Spleen (tissue), 11 donors: ENCODE results near the gene ERBB2. TPM values are rescaled to one million over a fixed set of nuclear protein-coding genes. Genes with fewer than 3 reads are reported as not detected.
A peak's percentile ranks its signal among the peaks of the same experiment; 100 is the strongest.

Source experiments
- DNase-seq: peaks from one replicate; pipeline ENCODE4 v3.0.0-alpha.2; 2020
- H3K27ac ChIP-seq, 8 donors: fragments of 200-600 bp; sonication (generic) in 7 of 8; 1 replicate in 4 of 8; 2 replicates in 4 of 8; pipeline versions ENCODE4 v1.5.0 to v1.8.0; 2016 to 2021; ENCODE audit warnings: inconsistent platforms in 4 of 8, mild to moderate bottlenecking in 4 of 8, moderate library complexity in 1 of 8
- H3K27me3 ChIP-seq, 7 donors: fragments of 200-600 bp; sonication (generic) in 6 of 7; replicated peaks in 1 of 7; 1 replicate in 4 of 7; 2 replicates in 3 of 7; pipeline versions ENCODE4 v1.5.0 to v1.8.0; 2016 to 2021; ENCODE audit warnings: inconsistent platforms in 3 of 7, mild to moderate bottlenecking in 1 of 7
- H3K36me3 ChIP-seq, 6 donors: fragments of 200-600 bp; sonication (generic) in 5 of 6; 1 replicate in 4 of 6; 2 replicates in 2 of 6; pipeline versions ENCODE4 v1.5.0 to v1.8.0; 2016 to 2021; ENCODE audit warnings: inconsistent platforms in 2 of 6
- H3K4me1 ChIP-seq, 6 donors: fragments of 200-600 bp; sonication (generic) in 5 of 6; 1 replicate in 3 of 6; 2 replicates in 3 of 6; pipeline versions ENCODE4 v1.5.0 to v1.8.0; 2016 to 2021; ENCODE audit warnings: inconsistent platforms in 3 of 6
- H3K4me3 ChIP-seq, 8 donors: fragments of 200-600 bp; sonication (generic) in 7 of 8; 1 replicate in 4 of 8; 2 replicates in 4 of 8; pipeline versions ENCODE4 v1.5.0 to v1.8.0; 2016 to 2021; ENCODE audit warnings: inconsistent platforms in 4 of 8, mild to moderate bottlenecking in 4 of 8, moderate library complexity in 2 of 8
- H3K9me3 ChIP-seq, 8 donors: fragments of 200-600 bp; sonication (generic) in 7 of 8; 1 replicate in 4 of 8; 2 replicates in 4 of 8; pipeline versions ENCODE4 v1.5.0 to v1.8.0; 2016 to 2021; ENCODE audit warnings: inconsistent platforms in 4 of 8
- POLR2A ChIP-seq, 3 donors: fragments of 450-650 bp; IDR thresholded peaks; one replicate each; pipeline ENCODE4 v1.5.1; 2017; ENCODE audit warnings: antibody characterized with exemption in 3 of 3, mild to moderate bottlenecking in 1 of 3
- POLR2AphosphoS5 ChIP-seq, 3 donors: sonication (generic); formaldehyde crosslinking; IDR thresholded peaks; one replicate each; pipeline ENCODE4 v1.5.1; 2017; ENCODE audit warnings: antibody characterized with exemption in 3 of 3
- WGBS, 5 donors: extraction: QIAGEN DNeasy Blood & Tissue Kit in 3 of 5; methylation state at CpG; one replicate each; pipeline versions ENCODE4 v1.1.5 to v1.1.7; 2013 to 2018; 5-methylcytosine and 5-hydroxymethylcytosine counted together
- intact Hi-C: fragments of 100-400 bp; cut with DNase I; formaldehyde crosslinking; loops from one replicate; pipeline ENCODE4 v1.15.0; 2023; ENCODE audit warnings: low total_unique reads
- polyA plus RNA-seq, 3 donors: library from polyadenylated mRNA; stranded (reverse); fragments of 200-250 nt; gene quantifications; one replicate each; pipeline ENCODE4 v1.2.1, GENCODE V29; 2013
- total RNA-seq, 7 donors: library from RNA; depleted of rRNA in 3 of 7; stranded (reverse); fragments of >200 nt in 3 of 7; fragmentation: NEBNext Ultra II Directional in 4 of 7; extraction: Animal tissue kit (Norgen Biotek cat#: 25700) in 4 of 7; gene quantifications; one replicate each; pipeline versions ENCODE4 v1.1.0 to v1.2.1, GENCODE V29; 2016 to 2021
- TF ChIP-seq, protein P1 (sequence below), 11 experiments: fragments of 200-600 bp in 7 of 11; fragments of 450-650 bp in 4 of 11; sonication (generic) in 4 of 11; IDR thresholded peaks in 8 of 11; conservative IDR thresholded peaks in 3 of 11; 1 replicate in 7 of 11; 2 replicates in 4 of 11; pipeline versions ENCODE4 v1.4.0 to v1.8.0; 2016 to 2021; ENCODE audit warnings: antibody characterized with exemption in 11 of 11, inconsistent platforms in 4 of 11, mild to moderate bottlenecking in 1 of 11
- donor health status: healthy with polysubstance abuse.
- donor health status: DM: no; HTN: no; CAD: no; lungs with moderate emphysema.
- donor health status: DM: no; HTN: no; CAD: no.
- donor health status: Bipolar disorder and iron deficiency.
- donor health status: healthy.
- donor health status: DM: no; HTN: no; CAD: no.
- donor health status: DM: yes; HTN: yes; CAD: no.

Gene ERBB2
- total and polyA plus RNA-seq, 10 donors, result 3.4 to 15.9 (median 10.2) TPM

DNA sequence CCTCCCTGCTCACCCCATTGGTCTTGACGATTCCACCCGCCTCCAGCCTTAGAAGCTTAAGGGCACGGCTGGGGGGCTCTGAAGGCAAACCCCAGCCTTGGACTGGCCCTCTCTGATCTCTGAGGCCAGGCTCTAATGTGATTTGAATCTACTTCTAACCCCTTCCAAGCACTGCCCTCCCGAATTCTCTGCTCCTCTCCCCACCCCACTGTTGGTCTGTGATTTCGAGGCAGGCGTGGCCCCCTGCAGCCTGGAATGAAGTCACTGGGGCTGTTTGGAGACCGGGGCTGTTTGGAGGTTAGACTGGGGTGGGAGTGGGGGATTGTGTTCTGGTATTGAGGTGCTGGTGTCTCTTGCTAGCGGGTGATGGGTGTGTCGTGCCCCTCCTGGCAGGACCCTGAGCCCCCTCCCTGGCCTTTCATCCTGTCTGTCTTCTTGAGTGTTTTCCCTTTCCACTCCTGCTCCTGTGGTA, 40.1 kb downstream of the ERBB2 start:
- peaks cover 3 to 88% (median 41%) of the 10 kb centered on the region in 7 donors for H3K27me3 ChIP-seq
- peak overlapping the region in 1 of 8 donors; percentile 45 for H3K27ac ChIP-seq
- TF ChIP-seq, protein P1, sequence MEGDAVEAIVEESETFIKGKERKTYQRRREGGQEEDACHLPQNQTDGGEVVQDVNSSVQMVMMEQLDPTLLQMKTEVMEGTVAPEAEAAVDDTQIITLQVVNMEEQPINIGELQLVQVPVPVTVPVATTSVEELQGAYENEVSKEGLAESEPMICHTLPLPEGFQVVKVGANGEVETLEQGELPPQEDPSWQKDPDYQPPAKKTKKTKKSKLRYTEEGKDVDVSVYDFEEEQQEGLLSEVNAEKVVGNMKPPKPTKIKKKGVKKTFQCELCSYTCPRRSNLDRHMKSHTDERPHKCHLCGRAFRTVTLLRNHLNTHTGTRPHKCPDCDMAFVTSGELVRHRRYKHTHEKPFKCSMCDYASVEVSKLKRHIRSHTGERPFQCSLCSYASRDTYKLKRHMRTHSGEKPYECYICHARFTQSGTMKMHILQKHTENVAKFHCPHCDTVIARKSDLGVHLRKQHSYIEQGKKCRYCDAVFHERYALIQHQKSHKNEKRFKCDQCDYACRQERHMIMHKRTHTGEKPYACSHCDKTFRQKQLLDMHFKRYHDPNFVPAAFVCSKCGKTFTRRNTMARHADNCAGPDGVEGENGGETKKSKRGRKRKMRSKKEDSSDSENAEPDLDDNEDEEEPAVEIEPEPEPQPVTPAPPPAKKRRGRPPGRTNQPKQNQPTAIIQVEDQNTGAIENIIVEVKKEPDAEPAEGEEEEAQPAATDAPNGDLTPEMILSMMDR (IDR thresholded peaks at IDR 0.05 in 8 of 11, conservative IDR thresholded peaks at IDR 0.05 in 3 of 11), result no peak
- no peaks in the 10 kb centered on the region for H3K36me3 ChIP-seq
- WGBS, 5 donors, result 52 to 58% (median 57%) methylated on average over 7 to 9 of the region's 9 CpGs
- no peak for DNase-seq
- no peaks in the 10 kb centered on the region for H3K9me3 ChIP-seq
- H3K4me1 ChIP-seq, result peaks cover 7 to 43% (median 31%) of the 10 kb centered on the region in 6 donors
- peak overlapping the region in 3 of 8 donors; percentile 16 to 59 (median 34) for H3K4me3 ChIP-seq
- intact Hi-C loops, result no loop called here

DNA sequence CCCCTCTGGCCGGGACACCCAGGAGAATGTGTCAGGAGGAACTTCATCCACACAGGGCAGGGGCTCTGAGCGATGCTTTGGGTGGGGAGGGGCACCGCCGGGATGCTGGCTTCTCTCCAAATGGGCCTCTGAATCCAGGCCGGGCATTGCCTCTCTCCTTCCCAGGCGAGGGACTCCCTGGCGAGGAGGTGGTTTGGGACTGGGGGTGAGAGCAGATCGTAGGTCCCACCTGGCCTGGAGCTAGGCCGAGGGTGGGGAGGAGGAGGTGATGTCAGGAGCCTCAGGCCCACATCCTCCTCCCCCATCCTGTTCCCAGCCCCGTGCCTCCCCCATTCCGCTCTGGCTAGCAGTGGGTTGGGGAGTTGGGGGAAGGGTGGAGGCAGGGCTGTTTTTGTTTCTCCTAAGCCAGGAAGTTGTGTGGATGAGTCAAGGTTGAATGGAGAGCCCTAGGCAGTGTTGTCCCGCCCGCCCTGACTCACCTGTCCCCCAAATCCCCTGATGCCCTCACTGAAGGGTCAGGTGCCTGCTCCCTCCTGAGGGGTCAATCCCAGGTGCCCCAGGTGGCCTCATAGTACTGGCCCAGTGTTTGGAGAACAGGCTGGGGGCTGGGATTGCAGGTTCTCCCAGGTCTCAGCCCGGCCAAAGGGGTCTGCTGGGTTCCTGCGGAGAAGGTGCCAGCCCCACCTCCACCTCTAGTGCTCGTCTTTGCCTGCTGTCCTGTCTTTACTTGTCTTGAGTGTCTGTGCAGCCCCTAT, 40.7 kb downstream of the ERBB2 start:
- TF ChIP-seq POLR2AphosphoS5 (IDR thresholded peaks at IDR 0.05) (peak in 1 of 3 donors; percentile 7), POLR2A (IDR thresholded peaks at IDR 0.05) (no peak)
- Histone ChIP-seq H3K4me3 (peak overlapping the region in 1 of 8 donors; percentile 5), H3K36me3 (no peaks in the 10 kb centered on the region), H3K27me3 (peaks cover 3 to 88% (median 41%) of the 10 kb centered on the region in 7 donors), H3K27ac (peak overlapping the region in 1 of 8 donors; percentile 45), H3K9me3 (no peaks in the 10 kb centered on the region), H3K4me1 (peaks cover 7 to 43% (median 31%) of the 10 kb centered on the region in 6 donors)
- WGBS, 5 donors, result 52 to 66% (median 58%) methylated on average over 9 to 16 of the region's 16 CpGs
- peak; percentile 60 for DNase-seq
- intact Hi-C loops, result no loop called here

DNA sequence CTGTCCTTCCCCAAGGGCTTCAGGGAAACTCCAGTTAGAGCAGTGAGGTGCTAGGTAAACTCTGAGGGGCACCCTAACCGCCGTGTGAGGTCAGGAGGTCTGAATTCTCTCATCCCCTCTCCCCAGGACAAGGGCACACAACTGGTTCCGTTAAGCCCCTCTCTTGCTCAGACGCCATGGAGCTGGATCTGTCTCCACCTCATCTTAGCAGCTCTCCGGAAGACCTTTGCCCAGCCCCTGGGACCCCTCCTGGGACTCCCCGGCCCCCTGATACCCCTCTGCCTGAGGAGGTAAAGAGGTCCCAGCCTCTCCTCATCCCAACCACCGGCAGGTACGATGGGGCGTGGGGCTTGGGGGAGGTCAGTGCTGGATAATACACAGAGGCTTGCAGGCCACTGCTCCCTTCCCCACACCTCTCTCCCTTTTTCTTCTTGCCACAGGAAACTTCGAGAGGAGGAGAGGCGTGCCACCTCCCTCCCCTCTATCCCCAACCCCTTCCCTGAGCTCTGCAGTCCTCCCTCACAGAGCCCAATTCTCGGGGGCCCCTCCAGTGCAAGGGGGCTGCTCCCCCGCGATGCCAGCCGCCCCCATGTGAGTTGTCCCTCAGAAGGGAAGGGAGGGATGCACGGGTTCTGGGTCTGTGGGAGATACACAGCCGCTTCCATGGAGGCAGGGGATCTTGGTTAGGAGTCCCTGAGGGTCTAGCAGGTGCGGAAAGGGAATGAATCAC, 42.4 kb downstream of the ERBB2 start:
- TF ChIP-seq, protein P1 (IDR thresholded peaks at IDR 0.05 in 8 of 11, conservative IDR thresholded peaks at IDR 0.05 in 3 of 11), result no peak
- no peak for TF ChIP-seq POLR2AphosphoS5 (IDR thresholded peaks at IDR 0.05)
- TF ChIP-seq POLR2A (IDR thresholded peaks at IDR 0.05), result no peak
- intact Hi-C loops, result no loop called here
- H3K9me3 ChIP-seq, result no peaks in the 10 kb centered on the region
- 81 to 89% (median 85%) methylated on average over 17 to 18 of the region's 18 CpGs for WGBS, 5 donors
- peak; percentile 62 for DNase-seq
- no peaks in the 10 kb centered on the region for H3K36me3 ChIP-seq
- H3K27ac ChIP-seq, result no peak overlapping the region
- peaks cover 3 to 71% (median 28%) of the 10 kb centered on the region in 7 donors for H3K27me3 ChIP-seq
- H3K4me1 ChIP-seq, result peaks cover 7 to 41% (median 31%) of the 10 kb centered on the region in 6 donors
- no peak overlapping the region for H3K4me3 ChIP-seq

DNA sequence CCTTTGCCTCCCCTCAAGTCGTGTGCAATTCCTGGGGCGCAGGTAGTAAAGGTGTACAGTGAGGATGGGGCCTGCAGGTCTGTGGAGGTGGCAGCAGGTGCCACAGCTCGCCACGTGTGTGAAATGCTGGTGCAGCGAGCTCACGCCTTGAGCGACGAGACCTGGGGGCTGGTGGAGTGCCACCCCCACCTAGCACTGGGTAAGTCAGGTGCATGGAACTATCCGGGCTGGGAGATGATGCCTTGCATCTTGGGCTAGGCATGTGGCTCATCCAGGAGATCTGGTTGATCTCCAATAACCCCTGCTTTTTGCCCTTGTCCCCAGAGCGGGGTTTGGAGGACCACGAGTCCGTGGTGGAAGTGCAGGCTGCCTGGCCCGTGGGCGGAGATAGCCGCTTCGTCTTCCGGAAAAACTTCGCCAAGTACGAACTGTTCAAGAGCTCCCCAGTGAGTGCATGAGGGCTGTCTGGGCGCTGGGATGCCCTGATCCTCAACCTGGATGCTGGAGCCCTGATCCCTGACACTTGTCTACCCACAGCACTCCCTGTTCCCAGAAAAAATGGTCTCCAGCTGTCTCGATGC, 43.1 kb downstream of the ERBB2 start:
- intact Hi-C loops, result no loop called here
- Histone ChIP-seq H3K36me3 (no peaks in the 10 kb centered on the region), H3K27me3 (peaks cover 0 to 65% (median 22%) of the 10 kb centered on the region in 7 donors), H3K9me3 (no peaks in the 10 kb centered on the region), H3K27ac (no peak overlapping the region), H3K4me3 (no peak overlapping the region), H3K4me1 (peaks cover 3 to 35% (median 27%) of the 10 kb centered on the region in 6 donors)
- peak; percentile 54 for DNase-seq
- TF ChIP-seq POLR2A (IDR thresholded peaks at IDR 0.05), result no peak
- TF ChIP-seq POLR2AphosphoS5 (IDR thresholded peaks at IDR 0.05), result no peak
- TF ChIP-seq, protein P1 (IDR thresholded peaks at IDR 0.05 in 8 of 11, conservative IDR thresholded peaks at IDR 0.05 in 3 of 11), result no peak
- 83 to 89% (median 84%) methylated on average over 18 to 21 of the region's 21 CpGs for WGBS, 5 donors
